HUDEP-2 (cell line): ENCODE data around the gene EFL1.
"Not testable (repeated sequence)": the region's sequence is repeated elsewhere in the genome, so short reads cannot be mapped to it uniquely, and the experiment has no call there.

Experiments
- DNase-seq, 76 experiments: peaks; one replicate each; lab custom pipeline; 2025; ENCODE audit not compliant: unreplicated experiment in 76 of 76; lab: John Stamatoyannopoulos, UW

The EFL1 gene

DNA sequence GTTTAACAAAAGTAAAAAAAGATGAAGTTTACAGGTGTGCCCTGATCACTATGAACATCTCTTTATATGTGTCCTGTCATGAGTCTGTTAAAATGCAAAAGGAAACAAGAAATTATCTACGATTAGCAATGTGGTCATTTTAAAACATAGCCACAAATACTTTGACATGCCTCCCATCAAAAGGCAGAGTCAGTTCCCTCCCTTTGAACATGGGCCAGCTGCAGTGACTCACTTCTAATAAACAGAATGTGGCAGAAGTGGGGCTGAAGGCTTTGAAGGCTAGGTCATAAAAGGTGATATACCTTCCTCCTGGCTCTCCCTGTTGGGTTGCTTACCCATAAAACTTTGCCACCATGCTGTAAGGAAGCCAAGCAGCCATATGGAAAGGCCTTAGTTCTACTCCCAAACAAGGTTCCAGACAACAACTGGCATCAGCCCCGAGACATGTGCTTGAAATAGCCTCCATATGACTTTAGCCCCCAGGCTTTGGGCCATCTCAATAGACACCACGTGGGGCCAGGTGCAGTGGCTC is 52.4 kb downstream of the EFL1 start:
- peak in 1 of 76 experiments; percentile 5 for DNase-seq

DNA sequence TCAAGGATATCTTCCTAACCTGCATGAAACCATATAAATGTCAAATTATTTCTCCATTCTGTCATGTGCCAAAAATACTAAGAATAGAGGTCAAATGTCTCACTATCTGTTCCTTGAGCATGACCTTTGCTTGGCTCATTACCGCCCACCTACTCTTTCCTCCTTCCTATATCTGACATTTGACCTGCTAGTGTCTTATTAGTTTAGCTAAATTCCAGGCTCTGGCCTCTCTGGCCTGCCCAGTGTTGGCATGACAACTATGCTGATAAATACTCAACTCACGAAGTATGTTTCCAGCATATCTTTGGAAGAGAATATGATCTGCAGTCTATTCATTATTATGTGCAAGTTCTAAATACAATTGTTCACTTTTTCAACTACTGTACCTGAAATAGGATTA is 58.0 kb downstream of the EFL1 start:
- not testable (repeated sequence) for DNase-seq

DNA sequence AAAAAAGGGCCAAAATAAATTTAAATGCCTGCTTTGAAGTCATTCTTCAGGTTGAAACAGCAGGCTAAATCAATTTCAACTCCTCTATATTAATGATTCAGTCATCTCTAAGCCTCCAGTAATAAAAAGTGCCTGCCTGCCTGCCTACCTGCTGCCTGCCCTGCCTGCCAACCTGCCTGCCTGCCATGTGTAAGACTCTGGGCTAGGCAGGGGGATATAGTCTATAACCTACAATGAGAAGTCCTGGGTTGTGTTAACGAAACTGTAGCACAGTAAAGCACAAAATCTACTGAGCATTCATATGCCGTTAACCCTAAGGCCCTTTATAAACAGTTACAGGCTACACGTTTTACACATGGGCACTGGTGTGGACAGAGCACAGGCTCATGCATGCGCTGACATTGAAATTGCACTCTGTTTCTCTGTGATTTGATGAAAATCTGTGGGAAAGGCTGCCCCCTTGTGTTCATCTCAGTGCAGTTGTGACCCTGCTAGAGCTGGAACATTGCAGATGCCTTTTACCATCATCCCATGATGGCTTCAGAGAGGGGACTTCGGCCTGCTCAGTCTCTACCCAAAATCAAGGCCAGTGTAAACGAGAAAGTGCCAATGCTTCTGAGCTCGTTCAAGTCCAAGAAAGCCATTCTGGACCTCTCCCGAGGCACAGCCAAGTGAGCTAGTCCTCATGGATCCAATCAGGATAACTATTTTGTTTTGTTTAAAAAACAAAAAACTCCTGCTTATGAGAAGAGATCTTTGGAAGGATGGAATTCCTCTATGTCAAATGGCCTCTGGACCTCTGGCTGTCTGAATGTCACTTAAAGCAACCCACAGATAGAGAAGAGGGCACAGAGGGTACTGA is 64.6 kb downstream of the EFL1 start:
- peak in 54 of 76 experiments; percentile 4 to 70 (median 34) for DNase-seq

DNA sequence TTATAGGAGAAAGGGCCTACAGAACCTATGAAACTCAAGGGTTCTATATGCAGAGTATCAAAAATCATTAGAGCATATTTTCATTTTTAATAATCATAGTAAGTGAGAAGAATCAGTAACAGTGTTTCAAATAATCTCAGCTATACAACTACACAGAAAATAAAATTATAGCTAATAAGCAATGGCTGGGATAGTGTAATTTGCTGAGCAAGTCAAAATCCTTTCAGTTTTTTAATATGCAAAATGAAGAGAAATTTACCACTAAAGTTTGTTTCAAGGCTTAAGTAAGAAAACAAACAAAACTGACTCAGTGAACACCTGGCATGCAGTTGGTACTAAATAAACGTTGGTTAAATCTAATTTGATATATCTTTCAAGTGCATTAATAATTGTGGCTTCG is 66.2 kb downstream of the EFL1 start:
- no peak for DNase-seq

DNA sequence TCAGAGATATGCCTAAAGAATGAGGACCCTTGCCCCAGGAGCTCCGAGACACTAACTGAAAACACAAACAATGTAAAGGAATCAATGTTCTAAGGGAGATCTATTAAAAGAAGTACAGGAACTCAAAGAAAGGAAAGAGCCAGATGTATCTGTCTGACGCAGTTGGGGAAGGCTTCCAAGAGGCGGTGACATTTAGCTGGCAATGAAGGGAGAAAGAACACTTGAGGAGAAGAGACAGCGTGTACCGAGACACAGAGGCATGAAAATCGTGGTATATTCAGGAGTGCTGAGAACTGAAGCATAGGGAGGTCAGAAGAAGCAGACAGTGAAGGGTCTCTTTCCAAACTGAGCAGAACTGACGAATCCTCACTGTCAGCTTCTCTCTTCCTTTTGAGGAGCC is 66.7 kb downstream of the EFL1 start:
- DNase-seq = not testable (repeated sequence)

DNA sequence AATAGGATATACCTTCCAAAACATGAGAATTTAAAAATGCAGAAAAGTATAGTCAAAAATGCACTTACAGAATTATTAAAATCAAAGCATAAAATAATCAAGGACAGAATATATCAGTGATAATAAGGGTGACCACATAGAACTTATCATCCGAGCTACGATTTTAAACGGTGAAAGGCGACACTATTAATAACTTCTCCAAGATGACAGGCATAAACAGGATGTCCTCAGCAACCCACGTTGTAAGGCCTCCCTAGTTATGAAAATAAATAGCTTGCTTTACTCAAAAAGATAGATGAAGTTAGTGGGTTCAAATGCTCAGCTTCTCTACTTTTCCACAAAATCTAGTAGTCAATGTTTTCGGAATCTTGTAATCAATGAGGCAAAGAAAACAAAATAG is 68.0 kb downstream of the EFL1 start:
- not testable (repeated sequence) for DNase-seq

DNA sequence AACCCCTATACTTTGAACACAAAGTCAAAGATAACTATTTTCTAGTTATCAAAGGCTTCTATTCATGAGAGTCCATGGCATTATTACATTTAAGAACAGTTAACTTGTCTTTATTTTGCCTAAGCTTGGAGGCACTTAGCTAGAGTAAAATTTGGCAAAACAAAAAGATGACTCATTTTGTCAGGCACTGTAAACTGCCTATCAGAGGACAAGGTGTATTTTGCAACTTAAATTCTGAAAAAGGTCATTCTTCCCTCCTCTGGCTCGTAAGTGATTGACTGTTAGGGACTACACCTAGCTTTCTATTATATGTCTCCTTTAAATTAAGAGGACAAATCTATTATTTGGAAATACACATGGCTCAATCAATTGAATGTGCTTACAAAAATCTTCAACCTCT is 69.1 kb downstream of the EFL1 start:
- not testable (repeated sequence) for DNase-seq

DNA sequence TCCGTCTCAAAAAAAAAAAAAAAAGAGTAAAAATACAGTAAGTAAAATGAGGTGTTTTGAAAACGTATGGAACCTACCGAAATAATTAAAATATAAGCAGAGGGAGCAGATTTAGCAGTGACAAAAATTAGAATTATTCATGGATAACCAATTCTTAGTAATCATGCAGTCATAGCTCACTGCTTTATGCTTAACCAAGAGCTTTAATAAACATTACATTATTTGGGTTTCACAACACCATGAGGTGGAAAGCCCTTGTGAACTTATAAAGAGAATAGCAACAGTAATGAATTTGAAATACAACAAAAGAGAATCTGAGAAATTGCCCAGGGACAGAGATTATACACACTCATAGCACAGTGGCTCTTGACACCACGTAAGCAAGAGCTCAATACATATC is 70.1 kb downstream of the EFL1 start:
- DNase-seq = not testable (repeated sequence)

DNA sequence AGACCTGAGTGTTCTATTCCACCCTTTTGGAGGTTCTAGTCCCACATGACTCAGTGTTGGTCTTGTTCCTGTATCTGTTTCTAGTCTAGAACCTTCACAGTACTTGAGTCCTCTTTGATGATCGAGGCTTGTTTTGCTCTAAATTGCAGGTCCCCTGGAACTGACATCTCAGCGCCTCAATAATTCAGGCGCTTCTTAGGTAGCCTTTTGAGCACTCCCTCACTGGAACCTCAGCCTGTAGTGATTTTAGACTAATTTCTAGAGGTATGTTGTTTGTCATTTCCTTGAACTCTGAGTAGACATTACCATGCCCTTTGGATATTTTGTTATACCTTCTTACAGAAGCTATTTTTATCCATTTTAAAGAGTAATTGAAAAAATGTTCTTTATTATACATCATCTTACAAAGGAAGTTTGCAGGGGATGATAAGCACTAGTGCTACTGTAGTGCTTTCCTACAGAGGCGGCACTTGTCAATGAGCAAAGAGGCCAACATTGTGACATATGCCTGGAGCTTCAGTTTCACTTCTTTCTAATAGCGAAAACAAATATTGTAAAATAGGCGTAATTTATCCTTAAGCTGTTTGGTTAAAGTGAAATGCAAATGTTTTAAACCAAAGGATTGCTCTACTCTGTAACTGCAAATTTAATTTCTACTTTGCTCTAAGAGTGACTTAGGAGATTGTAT is 75.7 kb downstream of the EFL1 start:
- DNase-seq = no peak

DNA sequence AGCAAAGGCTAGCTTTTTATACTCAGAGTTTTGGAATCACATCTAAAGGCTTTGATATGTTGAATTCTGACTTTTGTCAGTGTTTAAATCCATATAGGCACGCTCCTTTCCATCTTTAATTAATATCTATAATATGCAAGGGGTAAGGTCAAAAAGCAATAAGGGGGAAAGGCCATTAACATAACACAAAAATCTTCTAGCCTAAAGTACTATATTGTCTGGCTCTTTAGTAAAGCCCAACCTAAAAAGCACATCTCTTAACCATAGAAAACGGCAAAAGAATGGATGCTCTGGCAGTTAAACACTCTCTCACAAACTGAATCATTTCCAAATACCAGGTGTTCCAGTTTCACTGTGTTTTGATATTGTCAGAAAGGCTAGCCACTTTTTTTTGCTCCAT is 76.4 kb downstream of the EFL1 start:
- DNase-seq = no peak

DNA sequence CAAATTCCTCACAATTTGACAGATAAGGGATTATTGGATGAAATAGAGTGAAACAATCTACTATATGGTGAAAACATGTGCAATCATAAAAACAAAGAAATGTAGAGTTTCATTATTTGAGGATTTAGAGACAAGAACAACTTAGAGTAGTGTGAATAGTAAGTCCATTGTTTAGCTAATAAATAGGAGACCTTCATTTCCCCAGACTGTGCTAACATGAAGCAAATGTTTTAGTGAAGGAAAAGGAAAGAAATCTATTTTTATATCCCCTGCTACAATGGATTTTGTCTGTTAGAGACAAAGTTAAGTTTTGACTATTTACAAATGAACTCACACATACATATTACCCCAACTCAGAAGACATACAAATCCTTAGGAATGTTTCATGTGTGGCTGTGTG is 77.8 kb downstream of the EFL1 start:
- DNase-seq = no peak

DNA sequence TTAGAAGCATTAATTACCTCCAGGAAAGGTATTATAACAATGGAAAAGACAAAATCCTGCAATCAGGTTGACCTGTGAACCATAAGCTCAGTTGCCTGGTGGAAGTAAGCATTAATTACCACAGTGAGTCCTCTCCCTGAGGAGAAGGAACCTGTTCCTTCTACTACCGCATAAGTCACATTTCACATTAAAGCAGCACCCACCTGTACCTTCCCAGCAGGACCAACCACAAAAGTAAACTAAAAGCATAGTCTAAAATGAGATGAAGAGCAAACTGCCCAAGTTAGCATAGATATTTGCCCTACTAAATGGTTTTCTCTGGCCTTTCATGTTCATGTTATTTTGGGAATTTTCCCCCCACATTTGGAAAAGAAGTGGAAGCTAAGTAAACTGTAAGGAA is 78.2 kb downstream of the EFL1 start:
- no peak for DNase-seq

DNA sequence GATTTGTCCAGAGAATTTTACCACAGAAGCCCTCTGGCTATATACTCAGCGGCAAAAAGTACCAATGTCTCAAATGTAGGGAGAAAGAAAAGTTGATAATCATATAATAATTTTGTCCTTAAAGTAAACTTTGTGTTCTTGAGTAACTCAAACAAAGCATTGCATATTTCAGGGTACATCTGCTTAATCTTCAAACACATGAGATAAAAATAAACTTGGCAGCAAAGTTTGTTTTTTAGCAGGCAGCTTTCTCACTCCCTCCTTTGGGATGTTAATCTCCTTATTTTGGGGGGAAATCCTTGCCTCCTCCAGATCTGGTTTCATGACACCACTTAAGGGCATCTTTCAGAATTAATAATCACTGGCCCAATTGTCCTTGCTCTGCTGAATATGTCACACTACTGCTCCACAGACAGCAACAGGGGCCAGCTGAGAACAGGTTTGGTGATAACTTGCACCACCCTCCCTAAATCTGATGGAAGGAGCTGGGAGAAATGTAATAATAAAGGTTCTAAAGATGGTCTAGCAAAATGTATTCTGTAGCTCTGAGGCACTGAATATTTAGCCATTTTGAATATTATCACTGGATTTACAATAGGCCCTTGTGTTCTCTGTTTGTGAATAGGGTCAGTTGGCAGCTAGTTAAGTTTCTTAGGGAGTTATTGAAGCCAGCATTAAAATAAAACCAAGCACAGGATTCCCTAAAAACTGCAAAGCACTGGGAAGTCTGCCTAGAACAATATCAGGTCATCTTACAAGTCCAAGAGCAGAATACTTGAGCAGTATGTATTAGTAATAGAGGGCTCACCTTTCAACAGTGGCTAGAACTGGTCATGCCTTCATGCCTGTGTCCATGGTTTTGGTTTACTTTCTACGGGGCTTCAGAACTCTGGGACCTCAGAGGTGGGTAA is 79.2 kb downstream of the EFL1 start:
- no peak for DNase-seq

DNA sequence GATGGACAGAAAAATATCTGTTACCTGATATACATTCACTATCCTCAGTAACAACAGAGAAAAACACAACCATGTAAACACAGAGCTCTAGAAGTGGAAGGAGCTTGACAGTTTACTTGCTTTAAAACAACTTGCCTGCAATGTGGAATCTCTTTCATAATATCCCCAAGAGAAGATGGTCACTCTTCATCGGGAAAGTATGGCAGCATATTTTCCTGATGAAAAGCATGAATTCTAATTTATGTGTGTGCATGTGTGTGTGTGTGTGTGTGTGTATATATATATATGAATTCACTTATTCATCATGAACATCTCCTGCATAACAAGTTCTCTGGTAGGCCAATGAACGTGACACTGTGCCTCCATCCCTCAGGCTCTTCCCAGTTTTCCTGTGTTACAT is 81.2 kb downstream of the EFL1 start:
- DNase-seq = no peak

DNA sequence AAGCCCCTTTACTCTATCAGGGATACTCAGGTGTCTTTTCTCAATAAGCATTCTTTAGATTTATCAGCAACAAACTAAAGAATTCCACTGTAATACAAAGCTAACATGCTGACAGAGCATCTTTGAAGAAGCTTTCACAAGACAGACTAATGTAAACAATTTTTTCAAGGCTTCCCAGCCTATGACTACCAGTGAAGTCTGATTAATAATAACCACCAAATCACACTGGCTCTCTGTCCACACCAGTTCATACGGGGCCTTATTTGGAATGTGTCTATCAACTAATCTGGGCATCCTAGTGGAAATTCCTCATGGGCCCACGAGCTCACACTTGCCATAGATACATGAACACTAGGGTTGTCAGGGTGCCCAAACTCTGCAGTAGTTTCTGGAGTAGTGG is 84.5 kb downstream of the EFL1 start:
- no peak for DNase-seq

DNA sequence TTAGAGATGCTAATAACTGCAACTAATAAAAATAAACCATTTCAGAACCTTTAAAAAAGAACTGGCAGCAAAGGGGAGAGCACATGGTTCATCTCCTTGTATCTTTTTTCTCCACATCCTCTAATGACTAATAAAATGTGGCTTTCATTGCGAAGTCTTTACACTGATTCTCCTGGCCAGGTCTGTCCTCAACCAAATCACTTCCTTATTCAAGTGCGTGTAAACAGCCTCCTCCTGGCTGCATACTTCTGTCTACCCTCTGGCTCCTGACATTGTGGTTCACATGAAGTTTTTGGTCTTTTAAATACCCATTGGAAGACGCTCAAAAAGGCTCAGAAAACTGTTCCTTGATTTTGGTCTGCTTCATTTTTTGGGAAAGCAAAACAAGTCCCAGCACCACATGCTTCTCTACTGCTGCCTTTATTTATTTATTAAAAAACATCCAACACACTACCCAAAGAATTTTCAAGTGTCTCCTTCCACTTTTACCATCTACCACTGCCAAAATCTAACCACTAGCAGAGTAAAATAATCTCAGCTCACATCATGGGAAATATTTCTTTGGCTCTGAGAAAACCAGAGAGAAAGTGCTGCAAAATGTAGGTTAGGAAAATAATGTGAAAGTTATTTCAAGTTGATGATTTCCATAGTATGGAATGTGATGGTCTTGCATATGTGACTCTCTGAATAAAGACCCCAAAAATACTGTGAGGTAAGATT is 85.1 kb downstream of the EFL1 start:
- DNase-seq = no peak

DNA sequence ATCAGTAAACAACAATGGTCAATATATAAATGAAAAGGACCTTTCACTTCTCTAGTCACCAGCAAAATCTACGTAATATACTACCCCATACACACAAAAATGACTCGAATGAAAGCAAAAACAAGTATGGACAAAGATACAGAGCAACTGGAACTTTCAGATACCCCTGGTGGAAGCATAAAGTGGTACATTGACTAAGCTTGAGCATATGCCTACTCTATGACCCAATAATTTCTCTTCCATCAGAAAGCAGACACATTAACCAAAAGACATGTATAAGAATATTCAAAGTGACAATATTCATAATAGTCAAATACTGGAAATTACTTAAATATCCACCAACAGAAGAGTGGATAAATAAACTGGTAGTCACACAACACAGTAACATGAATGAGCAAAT is 86.0 kb downstream of the EFL1 start:
- no peak for DNase-seq

DNA sequence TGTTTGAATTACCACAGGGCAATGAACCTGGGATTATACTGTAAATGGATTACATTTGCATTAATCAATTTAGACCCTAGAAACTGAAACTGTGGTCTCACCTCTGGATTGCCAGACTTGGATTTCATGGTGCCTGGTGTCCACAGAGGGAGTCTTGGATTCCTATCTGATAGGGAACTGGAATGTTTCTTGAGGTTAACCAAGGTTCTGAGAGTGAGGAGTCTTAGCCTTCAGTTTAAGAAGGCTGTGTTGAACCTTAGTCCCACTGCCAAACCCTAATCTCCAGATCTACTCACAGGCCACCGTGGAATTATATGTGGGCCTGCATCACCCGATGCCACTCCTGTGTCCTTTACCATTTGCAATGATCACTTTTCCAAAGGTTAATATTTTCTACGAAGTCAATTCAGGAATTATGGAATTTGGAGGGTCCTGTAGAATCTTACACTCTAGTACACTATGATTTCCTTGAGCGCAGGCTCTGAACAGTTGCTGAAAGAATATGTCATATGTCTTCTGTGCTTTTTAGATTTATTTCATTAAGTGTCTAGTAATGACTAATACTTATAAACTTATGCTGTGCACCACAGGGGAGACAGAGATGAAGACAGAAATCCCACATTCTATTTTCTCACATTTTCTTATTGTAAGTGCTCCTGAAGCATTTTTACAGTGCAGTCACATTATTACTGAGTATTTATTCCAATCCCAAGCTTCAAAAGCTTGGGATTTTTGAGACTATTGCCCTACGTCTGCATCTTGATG is 87.9 kb downstream of the EFL1 start:
- no peak for DNase-seq

DNA sequence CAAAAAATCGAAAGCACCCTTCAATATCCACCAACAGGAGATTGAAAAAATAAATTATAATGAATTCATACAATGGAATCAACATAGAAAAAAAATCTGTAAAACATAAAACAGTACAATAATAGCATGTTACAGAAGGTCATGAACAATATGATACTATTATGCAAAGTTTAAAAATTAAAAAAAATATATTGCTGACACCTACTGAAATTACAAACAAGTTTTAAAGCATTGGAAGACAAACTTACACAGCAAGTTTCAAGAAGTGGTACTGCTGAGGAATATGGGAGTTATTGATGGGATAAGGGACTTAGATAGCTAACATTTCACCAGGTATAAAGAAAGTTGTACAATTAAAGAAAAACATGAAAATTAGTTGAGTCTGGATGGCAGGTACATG is 89.4 kb downstream of the EFL1 start:
- DNase-seq = no peak

DNA sequence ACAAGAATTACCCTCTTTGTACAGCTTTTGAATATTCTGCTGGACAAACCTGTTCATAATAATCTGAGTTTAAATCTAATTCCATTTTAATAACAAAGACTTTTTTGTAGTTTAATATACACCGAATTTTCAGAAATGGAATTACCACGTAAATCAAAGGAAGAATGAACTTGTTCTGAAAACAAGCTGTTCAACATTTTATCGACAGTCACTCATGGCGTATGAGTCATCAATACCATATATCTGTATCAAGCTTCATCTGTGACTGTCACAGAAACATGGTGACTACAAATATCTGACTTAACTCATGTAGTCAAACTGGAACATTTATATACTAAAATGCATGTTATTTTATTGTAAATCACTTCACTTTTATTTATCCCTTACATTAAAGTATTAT is 90.0 kb downstream of the EFL1 start:
- DNase-seq = no peak
